ENCODE data around the gene KRTAP4-11. TPM values are rescaled to one million over a fixed set of nuclear protein-coding genes. Genes with fewer than 3 reads are reported as not detected.
"Not testable (repeated sequence)": the region's sequence is repeated elsewhere in the genome, so short reads cannot be mapped to it uniquely, and the experiment has no call there.

The KRTAP4-11 gene
- total RNA-seq, 2 donors from 2014 or later = not detected

DNA sequence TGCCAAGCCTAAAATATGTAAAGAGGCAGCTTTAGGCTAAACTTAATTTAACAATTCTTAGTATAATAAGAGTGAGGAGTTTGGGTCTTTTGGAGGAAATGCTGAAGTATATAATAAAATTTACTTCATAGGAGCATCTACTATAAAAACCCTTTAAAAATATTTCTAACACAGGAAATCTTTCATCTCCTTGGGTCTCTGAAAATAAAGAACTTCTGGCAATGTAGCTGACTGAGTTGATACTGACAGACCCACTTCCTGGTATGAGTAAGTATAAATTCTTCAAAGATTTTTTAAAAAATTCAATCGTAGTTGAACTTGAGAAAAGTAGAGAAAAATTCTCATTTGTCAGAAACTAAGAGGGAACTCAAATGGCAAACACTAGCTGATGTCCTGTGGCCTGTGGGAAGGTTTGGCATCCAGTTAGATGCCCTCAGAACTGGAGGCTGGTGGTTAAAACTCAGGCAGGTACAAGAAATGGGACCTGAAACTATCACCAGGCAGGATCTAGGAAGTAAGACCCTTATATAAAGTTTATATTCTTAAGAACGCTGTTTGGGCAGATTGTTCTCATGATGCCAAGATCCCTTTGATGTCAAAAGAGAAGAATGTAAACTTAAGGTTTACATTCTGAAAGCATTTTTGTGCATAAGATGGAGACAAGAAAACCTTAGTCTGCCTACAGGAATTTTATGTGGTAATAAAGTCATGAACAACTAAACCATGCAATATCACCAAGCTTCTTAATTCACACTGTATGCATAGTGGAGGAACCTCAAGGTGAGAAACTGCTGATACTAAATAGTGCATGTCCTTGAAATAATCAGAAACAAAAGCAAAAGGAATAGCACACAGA lies 15.9 kb upstream of the KRTAP4-11 start:
- ATAC-seq (ENCODE audit: insufficient number of reproducible peaks, low FRiP score, low read depth) = no peak
- no peak overlapping the region for H3K4me3 ChIP-seq
- no peak overlapping the region for H3K27ac ChIP-seq
- no peaks in the 10 kb centered on the region for H3K36me3 ChIP-seq
- DNase-seq (ENCODE audit: low spot score) = no peak
- H3K27me3 ChIP-seq (replicated peaks; ENCODE audit: insufficient read depth) = no peaks in the 10 kb centered on the region
- H3K9me3 ChIP-seq = no peaks in the 10 kb centered on the region
- no peaks in the 10 kb centered on the region for H3K4me1 ChIP-seq (ENCODE audit: control insufficient read depth in 1 of 2, low read depth in 2 of 2)
- TF ChIP-seq, protein P1, sequence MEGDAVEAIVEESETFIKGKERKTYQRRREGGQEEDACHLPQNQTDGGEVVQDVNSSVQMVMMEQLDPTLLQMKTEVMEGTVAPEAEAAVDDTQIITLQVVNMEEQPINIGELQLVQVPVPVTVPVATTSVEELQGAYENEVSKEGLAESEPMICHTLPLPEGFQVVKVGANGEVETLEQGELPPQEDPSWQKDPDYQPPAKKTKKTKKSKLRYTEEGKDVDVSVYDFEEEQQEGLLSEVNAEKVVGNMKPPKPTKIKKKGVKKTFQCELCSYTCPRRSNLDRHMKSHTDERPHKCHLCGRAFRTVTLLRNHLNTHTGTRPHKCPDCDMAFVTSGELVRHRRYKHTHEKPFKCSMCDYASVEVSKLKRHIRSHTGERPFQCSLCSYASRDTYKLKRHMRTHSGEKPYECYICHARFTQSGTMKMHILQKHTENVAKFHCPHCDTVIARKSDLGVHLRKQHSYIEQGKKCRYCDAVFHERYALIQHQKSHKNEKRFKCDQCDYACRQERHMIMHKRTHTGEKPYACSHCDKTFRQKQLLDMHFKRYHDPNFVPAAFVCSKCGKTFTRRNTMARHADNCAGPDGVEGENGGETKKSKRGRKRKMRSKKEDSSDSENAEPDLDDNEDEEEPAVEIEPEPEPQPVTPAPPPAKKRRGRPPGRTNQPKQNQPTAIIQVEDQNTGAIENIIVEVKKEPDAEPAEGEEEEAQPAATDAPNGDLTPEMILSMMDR (IDR thresholded peaks at IDR 0.05) = no peak

DNA sequence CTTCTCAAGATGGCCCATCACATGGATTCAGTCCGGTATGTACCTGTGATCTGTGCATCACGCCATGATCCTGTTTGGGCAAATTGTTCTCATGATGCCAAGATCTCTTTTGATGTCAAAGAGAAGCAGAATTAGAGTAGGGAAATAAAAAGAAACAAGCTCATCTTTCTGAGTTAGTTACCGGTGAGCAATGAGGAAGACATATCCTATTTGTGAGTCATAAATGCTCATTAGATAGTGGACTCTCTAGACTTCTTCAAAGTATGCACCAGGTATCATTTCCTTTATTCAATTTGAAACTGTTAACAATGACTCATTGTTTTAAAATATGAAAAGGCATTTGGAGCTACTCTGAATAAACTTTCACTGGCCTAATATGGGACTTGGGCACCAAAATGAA lies 13.8 kb upstream of the KRTAP4-11 start:
- H3K9me3 ChIP-seq = no peaks in the 10 kb centered on the region
- TF ChIP-seq, protein P1 (IDR thresholded peaks at IDR 0.05) = no peak
- no peaks in the 10 kb centered on the region for H3K27me3 ChIP-seq (replicated peaks; ENCODE audit: insufficient read depth)
- H3K4me3 ChIP-seq = no peak overlapping the region
- H3K36me3 ChIP-seq = no peaks in the 10 kb centered on the region
- H3K27ac ChIP-seq = no peak overlapping the region
- DNase-seq (ENCODE audit: low spot score) (no peak), ATAC-seq (ENCODE audit: insufficient number of reproducible peaks, low FRiP score, low read depth) (no peak)
- no peaks in the 10 kb centered on the region for H3K4me1 ChIP-seq (ENCODE audit: control insufficient read depth in 1 of 2, low read depth in 2 of 2)

DNA sequence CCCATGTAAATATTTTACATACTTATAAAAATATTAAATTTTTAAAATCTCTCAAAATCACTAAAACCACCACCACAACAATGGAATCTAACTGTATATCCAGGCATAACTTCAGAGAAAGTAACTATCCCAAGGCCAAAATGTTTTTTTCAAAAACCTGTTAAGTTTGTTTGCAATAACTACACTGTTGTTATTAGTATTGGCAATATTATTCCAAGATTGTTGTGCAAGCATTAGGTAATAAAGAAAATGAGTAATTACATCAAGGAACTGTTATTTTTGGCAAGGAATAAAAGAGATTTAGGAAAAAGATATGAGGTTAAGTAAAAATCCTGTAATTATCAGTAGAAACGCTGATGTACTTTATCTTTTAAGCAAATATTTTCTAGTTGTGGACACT lies 9.2 kb upstream of the KRTAP4-11 start:
- no peak overlapping the region for H3K4me3 ChIP-seq
- H3K27ac ChIP-seq = no peak overlapping the region
- TF ChIP-seq, protein P1 (IDR thresholded peaks at IDR 0.05) = no peak
- DNase-seq (ENCODE audit: low spot score) (no peak), ATAC-seq (ENCODE audit: insufficient number of reproducible peaks, low FRiP score, low read depth) (no peak)
- no peaks in the 10 kb centered on the region for H3K9me3 ChIP-seq
- no peaks in the 10 kb centered on the region for H3K4me1 ChIP-seq (ENCODE audit: control insufficient read depth in 1 of 2, low read depth in 2 of 2)
- no peaks in the 10 kb centered on the region for H3K27me3 ChIP-seq (replicated peaks; ENCODE audit: insufficient read depth)
- no peaks in the 10 kb centered on the region for H3K36me3 ChIP-seq

DNA sequence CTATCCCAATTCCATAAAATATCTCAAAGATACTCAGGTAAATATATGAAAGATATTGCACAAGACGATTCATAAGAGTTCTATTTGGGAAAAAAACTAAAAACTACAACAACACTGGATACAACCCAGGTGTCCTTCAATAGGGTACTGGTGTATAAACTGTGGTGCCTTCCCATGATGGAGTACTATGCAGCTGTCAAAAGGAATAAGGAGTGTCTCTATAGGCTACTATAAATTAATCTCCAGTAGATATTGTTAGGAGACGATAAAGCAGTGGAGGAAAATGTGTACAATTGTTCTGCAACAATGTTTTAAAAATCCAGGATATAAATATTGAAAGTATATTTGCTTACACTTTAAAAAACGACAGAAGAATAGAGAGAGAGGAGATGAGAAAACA lies 8.2 kb upstream of the KRTAP4-11 start:
- Histone ChIP-seq H3K4me1 (ENCODE audit: control insufficient read depth in 1 of 2, low read depth in 2 of 2) (no peaks in the 10 kb centered on the region), H3K36me3 (no peaks in the 10 kb centered on the region), H3K27me3 (replicated peaks; ENCODE audit: insufficient read depth) (no peaks in the 10 kb centered on the region), H3K4me3 (no peak overlapping the region), H3K9me3 (no peaks in the 10 kb centered on the region), H3K27ac (no peak overlapping the region)
- TF ChIP-seq, protein P1 (IDR thresholded peaks at IDR 0.05) = no peak
- DNase-seq (ENCODE audit: low spot score) (no peak), ATAC-seq (ENCODE audit: insufficient number of reproducible peaks, low FRiP score, low read depth) (no peak)

DNA sequence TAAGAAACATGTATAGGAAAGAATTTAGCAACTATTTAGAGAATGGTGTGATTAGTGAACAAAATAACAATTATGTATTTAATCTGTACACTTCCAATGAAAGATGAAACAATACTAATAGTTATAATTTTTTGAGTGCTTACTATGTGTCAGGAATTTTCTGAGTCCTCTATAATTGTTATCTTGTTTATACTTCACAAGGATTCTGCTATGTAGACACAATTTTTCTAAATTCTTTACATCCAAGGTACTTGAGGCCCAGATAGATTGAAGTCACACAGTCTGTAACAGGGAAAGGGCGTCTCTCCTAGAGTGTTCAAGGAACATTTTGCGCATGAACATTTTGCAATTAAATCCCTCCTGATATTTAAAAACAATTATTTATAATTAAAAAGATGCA lies 6.9 kb upstream of the KRTAP4-11 start:
- ATAC-seq (ENCODE audit: insufficient number of reproducible peaks, low FRiP score, low read depth) (no peak), DNase-seq (ENCODE audit: low spot score) (no peak)
- TF ChIP-seq, protein P1 (IDR thresholded peaks at IDR 0.05) = no peak
- Histone ChIP-seq H3K27ac (no peak overlapping the region), H3K4me1 (ENCODE audit: control insufficient read depth in 1 of 2, low read depth in 2 of 2) (no peaks in the 10 kb centered on the region), H3K9me3 (no peaks in the 10 kb centered on the region), H3K4me3 (no peak overlapping the region), H3K27me3 (replicated peaks; ENCODE audit: insufficient read depth) (no peaks in the 10 kb centered on the region), H3K36me3 (no peaks in the 10 kb centered on the region)

DNA sequence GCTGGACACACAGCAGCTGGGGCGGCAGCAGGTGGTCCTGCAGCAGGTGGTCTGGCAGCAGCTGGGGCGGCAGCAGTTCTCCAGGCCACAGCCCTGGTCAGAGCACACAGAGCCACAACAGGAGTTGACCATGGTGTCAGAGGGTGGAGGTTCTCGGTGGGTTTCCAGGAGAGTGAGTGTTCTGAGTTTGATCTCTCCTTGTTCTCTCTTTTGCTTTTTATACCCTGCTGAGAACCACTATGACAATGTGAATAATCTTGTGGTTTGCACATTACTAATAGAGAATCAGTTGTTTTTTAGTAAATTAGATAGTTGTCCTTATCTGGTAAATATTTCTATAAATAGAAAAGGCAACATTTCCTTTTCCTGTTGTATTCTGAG lies 5.8 kb upstream of the KRTAP4-11 start, which contains the start of gene KRTAP4-12:
KRTAP4-12 (minus strand) TSS at position 192 of the 381 bp plus-strand sequence; CDS start at position 132, 60 bp downstream.
- H3K36me3 ChIP-seq; H3K4me3 ChIP-seq; DNase-seq (ENCODE audit: low spot score); H3K27ac ChIP-seq; H3K4me1 ChIP-seq (ENCODE audit: control insufficient read depth in 1 of 2, low read depth in 2 of 2); ATAC-seq (ENCODE audit: insufficient number of reproducible peaks, low FRiP score, low read depth); H3K27me3 ChIP-seq (replicated peaks; ENCODE audit: insufficient read depth); H3K9me3 ChIP-seq: not testable (repeated sequence)

DNA sequence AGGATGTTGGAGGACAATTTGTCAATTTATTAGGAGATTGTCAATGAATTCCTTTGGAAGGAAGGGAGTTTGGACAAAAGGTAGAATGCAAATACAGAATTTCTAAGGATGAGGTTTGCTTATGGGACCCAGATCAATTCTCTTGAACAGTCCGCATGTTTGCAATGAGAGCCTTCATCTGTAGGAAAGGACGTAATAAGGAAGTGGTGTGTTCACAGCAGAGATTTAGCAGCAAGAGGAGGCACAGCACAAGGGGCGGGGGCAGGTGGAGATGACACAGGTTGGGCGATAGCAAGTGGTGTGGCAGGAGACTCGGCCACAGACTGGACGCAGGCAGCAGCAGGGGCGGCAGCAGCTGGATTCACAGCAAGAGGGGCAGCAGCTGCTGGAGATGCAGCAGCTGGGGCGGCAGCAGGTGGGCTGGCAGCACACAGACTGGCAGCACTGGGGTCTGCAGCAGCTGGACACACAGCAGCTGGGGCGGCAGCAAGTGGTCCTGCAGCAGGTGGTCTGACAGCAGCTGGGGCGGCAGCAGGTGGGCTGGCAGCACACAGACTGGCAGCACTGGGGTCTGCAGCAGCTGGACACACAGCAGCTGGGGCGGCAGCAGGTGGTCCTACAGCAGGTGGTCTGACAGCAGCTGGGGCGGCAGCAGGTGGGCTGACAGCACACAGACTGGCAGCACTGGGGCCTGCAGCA lies 5.3 kb upstream of the KRTAP4-11 start:
- H3K9me3 ChIP-seq; ATAC-seq (ENCODE audit: insufficient number of reproducible peaks, low FRiP score, low read depth); H3K27ac ChIP-seq; H3K4me3 ChIP-seq; H3K27me3 ChIP-seq (replicated peaks; ENCODE audit: insufficient read depth); H3K4me1 ChIP-seq (ENCODE audit: control insufficient read depth in 1 of 2, low read depth in 2 of 2); H3K36me3 ChIP-seq; DNase-seq (ENCODE audit: low spot score): not testable (repeated sequence)

All from thoracic aorta (tissue), 2 donors.